ENCODE measurements around the gene IL2RA.

GRCh38 chr10:5991708-5992107 is 70.5 kb downstream of the IL2RA start:
- no peak for TF ChIP-seq POLR2AphosphoS5 (IDR thresholded peaks at IDR 0.05)
- TF ChIP-seq, protein P1, sequence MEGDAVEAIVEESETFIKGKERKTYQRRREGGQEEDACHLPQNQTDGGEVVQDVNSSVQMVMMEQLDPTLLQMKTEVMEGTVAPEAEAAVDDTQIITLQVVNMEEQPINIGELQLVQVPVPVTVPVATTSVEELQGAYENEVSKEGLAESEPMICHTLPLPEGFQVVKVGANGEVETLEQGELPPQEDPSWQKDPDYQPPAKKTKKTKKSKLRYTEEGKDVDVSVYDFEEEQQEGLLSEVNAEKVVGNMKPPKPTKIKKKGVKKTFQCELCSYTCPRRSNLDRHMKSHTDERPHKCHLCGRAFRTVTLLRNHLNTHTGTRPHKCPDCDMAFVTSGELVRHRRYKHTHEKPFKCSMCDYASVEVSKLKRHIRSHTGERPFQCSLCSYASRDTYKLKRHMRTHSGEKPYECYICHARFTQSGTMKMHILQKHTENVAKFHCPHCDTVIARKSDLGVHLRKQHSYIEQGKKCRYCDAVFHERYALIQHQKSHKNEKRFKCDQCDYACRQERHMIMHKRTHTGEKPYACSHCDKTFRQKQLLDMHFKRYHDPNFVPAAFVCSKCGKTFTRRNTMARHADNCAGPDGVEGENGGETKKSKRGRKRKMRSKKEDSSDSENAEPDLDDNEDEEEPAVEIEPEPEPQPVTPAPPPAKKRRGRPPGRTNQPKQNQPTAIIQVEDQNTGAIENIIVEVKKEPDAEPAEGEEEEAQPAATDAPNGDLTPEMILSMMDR (IDR thresholded peaks at IDR 0.05 in 8 of 11, conservative IDR thresholded peaks at IDR 0.05 in 3 of 11), result no peak
- TF ChIP-seq POLR2A (IDR thresholded peaks at IDR 0.05), result no peak

All from spleen (tissue), 7 donors.